ENCODE data around the gene MAML2. TPM values are rescaled to one million over a fixed set of nuclear protein-coding genes. Genes with fewer than 3 reads are reported as not detected.

MAML2 gene
- total RNA-seq, 1 experiment from 2014 or later: 0.82 TPM

GRCh38 chr11:96111308-96111707 is 231.7 kb downstream of the MAML2 start:
- no peaks in the 10 kb centered on the region for H3K27me3 ChIP-seq
- DNase-seq: no peak
- no peaks in the 10 kb centered on the region for H3K36me3 ChIP-seq
- H3K9me3 ChIP-seq: no peaks in the 10 kb centered on the region
- no peak overlapping the region for H3K4me3 ChIP-seq

- no peaks in the 10 kb centered on the region for H3K9me3 ChIP-seq
- H3K36me3 ChIP-seq: no peaks in the 10 kb centered on the region
- DNase-seq: no peak
- no peaks in the 10 kb centered on the region for H3K27me3 ChIP-seq
- no peak overlapping the region for H3K4me3 ChIP-seq
These were observed 232.7 kb downstream of the MAML2 start for GRCh38 chr11:96110302-96110701.

- H3K4me3 ChIP-seq: no peak overlapping the region
- no peaks in the 10 kb centered on the region for H3K9me3 ChIP-seq
- DNase-seq: no peak
- no peaks in the 10 kb centered on the region for H3K27me3 ChIP-seq
- H3K36me3 ChIP-seq: no peaks in the 10 kb centered on the region
These were observed 233.5 kb downstream of the MAML2 start for GRCh38 chr11:96109331-96110030.

- Histone ChIP-seq H3K4me3 (no peak overlapping the region), H3K36me3 (no peaks in the 10 kb centered on the region), H3K27me3 (no peaks in the 10 kb centered on the region), H3K9me3 (no peaks in the 10 kb centered on the region)
- DNase-seq: no peak
These were observed 235.7 kb downstream of the MAML2 start for GRCh38 chr11:96107143-96107824.

GRCh38 chr11:96106645-96107044 is 236.3 kb downstream of the MAML2 start:
- Histone ChIP-seq H3K4me3 (no peak overlapping the region), H3K9me3 (no peaks in the 10 kb centered on the region), H3K36me3 (no peaks in the 10 kb centered on the region), H3K27me3 (no peaks in the 10 kb centered on the region)
- DNase-seq: no peak

GRCh38 chr11:96105944-96106343 is 237.1 kb downstream of the MAML2 start:
- H3K9me3 ChIP-seq: no peaks in the 10 kb centered on the region
- H3K36me3 ChIP-seq: no peaks in the 10 kb centered on the region
- DNase-seq: no peak
- no peak overlapping the region for H3K4me3 ChIP-seq
- H3K27me3 ChIP-seq: no peaks in the 10 kb centered on the region

- no peaks in the 10 kb centered on the region for H3K27me3 ChIP-seq
- H3K9me3 ChIP-seq: no peaks in the 10 kb centered on the region
- DNase-seq: no peak
- H3K36me3 ChIP-seq: no peaks in the 10 kb centered on the region
- H3K4me3 ChIP-seq: no peak overlapping the region
These were observed 237.6 kb downstream of the MAML2 start for GRCh38 chr11:96105197-96105895.

- no peaks in the 10 kb centered on the region for H3K36me3 ChIP-seq
- no peak for DNase-seq
- no peaks in the 10 kb centered on the region for H3K27me3 ChIP-seq
- no peaks in the 10 kb centered on the region for H3K9me3 ChIP-seq
- H3K4me3 ChIP-seq: no peak overlapping the region
These were observed 238.5 kb downstream of the MAML2 start for GRCh38 chr11:96104496-96104895.

- H3K36me3 ChIP-seq: no peaks in the 10 kb centered on the region
- H3K27me3 ChIP-seq: no peaks in the 10 kb centered on the region
- no peak overlapping the region for H3K4me3 ChIP-seq
- H3K9me3 ChIP-seq: no peaks in the 10 kb centered on the region
- DNase-seq: no peak
These were observed 239.3 kb downstream of the MAML2 start for GRCh38 chr11:96103721-96104120.

- Histone ChIP-seq H3K36me3 (no peaks in the 10 kb centered on the region), H3K4me3 (no peak overlapping the region), H3K27me3 (no peaks in the 10 kb centered on the region), H3K9me3 (no peaks in the 10 kb centered on the region)
- no peak for DNase-seq
These were observed 239.9 kb downstream of the MAML2 start for GRCh38 chr11:96103102-96103501.

GRCh38 chr11:96102664-96103078 is 240.3 kb downstream of the MAML2 start:
- H3K4me3 ChIP-seq: no peak overlapping the region
- DNase-seq: no peak
- no peaks in the 10 kb centered on the region for H3K9me3 ChIP-seq
- no peaks in the 10 kb centered on the region for H3K36me3 ChIP-seq
- no peaks in the 10 kb centered on the region for H3K27me3 ChIP-seq

- Histone ChIP-seq H3K36me3 (no peaks in the 10 kb centered on the region), H3K27me3 (no peaks in the 10 kb centered on the region), H3K9me3 (no peaks in the 10 kb centered on the region), H3K4me3 (no peak overlapping the region)
- no peak for DNase-seq
These were observed 241.8 kb downstream of the MAML2 start for GRCh38 chr11:96101146-96101545.

GRCh38 chr11:96098511-96099241 is 244.3 kb downstream of the MAML2 start:
- DNase-seq: no peak
- no peaks in the 10 kb centered on the region for H3K27me3 ChIP-seq
- H3K36me3 ChIP-seq: no peaks in the 10 kb centered on the region
- H3K4me3 ChIP-seq: no peak overlapping the region
- H3K9me3 ChIP-seq: no peaks in the 10 kb centered on the region

GRCh38 chr11:96097844-96098421 is 245.1 kb downstream of the MAML2 start:
- no peaks in the 10 kb centered on the region for H3K27me3 ChIP-seq
- DNase-seq: no peak
- H3K36me3 ChIP-seq: no peaks in the 10 kb centered on the region
- H3K9me3 ChIP-seq: no peaks in the 10 kb centered on the region
- H3K4me3 ChIP-seq: no peak overlapping the region

- Histone ChIP-seq H3K36me3 (no peaks in the 10 kb centered on the region), H3K9me3 (no peaks in the 10 kb centered on the region), H3K27me3 (no peaks in the 10 kb centered on the region), H3K4me3 (no peak overlapping the region)
- DNase-seq: no peak
These were observed 246.6 kb downstream of the MAML2 start for GRCh38 chr11:96096360-96096759.

- Histone ChIP-seq H3K9me3 (no peaks in the 10 kb centered on the region), H3K4me3 (no peak overlapping the region), H3K27me3 (no peaks in the 10 kb centered on the region), H3K36me3 (no peaks in the 10 kb centered on the region)
- no peak for DNase-seq
These were observed 247.1 kb downstream of the MAML2 start for GRCh38 chr11:96095884-96096303.

GRCh38 chr11:96094156-96094555 is 248.8 kb downstream of the MAML2 start:
- no peak overlapping the region for H3K4me3 ChIP-seq
- no peaks in the 10 kb centered on the region for H3K36me3 ChIP-seq
- no peak for DNase-seq
- no peaks in the 10 kb centered on the region for H3K27me3 ChIP-seq
- no peaks in the 10 kb centered on the region for H3K9me3 ChIP-seq
